ENCODE data around the gene OVOL2.

OVOL2 gene

DNA sequence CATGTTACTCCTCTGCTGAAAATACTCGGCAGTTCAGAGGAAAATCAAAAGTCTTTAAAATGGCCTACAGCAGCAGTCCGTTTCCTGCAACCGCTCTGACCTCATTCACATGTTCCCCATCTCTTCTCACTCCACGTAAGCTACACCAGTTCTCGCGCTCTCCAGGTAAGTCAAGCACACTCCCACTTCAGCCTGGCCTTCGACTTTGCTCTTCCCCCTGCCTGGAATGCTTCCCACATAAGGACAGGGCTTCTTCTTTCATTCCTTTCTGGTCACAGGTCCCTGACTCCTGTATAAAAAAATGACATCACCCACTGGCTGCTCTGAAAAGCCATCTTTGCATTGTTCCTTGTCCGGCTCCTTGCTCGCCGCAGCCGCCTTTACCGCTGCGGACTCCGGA is 46.2 kb downstream of the OVOL2 start:
- DNase-seq = no peak

DNA sequence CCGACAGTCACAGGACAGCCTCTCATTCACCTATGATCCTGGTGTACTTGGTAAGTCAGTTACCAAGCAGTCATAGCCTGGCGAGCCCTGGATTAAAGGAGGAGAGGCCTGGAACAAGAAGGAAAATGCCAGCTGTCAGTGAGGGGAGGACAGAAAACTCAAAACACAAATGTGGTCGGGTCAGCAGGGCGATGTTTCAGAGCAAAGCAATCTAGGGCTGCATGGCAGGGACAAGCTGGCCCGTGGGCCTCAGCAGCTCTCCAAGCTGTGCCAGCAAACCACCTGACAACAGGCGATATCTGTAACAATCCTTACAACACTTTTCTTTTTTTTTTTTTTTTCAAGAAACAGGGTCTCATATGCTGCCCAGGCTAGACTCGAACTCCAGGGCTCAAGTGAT is 48.6 kb downstream of the OVOL2 start:
- no peak for DNase-seq

DNA sequence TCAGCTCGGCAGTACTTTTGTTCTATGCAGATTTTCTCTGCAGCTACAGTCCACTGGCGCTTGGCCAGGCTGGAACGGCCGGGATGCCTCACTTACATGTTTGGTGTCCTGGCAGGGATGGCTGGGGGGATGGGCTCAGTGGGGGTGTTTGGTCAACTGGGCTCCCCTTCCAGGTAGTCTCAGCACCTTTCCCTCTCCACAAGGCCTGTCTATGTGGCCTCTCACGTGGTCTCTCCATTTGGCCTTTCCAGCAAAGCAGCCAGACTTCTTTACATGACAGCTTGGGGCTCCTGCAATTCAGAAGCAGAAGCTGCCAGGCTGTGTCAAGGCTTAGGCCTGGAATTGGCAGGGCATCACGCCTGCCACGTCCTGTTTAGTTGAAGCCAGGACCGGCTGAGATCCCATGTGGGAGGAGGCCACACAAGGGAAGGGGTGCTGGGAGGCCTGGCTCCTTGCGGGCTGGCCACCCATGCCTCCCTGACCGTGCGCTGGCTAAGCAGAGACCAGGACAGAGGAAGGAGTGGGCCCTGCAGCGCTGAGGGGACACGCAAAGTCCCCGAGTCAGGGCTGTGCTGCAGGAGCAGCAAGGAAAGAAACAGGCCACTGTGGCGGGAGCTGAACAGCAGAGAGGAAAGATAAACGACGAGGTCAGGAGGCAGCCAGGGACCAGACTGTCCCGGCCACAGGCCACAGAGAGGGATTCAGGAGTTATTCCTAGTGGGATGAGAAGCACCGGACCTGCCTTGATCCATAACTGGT is 50.0 kb downstream of the OVOL2 start:
- DNase-seq = no peak

GRCh38 chr20:18006684-18007083 is 51.0 kb downstream of the OVOL2 start:
- no peak for DNase-seq

- DNase-seq = no peak
These were observed 51.7 kb downstream of the OVOL2 start for GRCh38 chr20:18005990-18006364.

DNA sequence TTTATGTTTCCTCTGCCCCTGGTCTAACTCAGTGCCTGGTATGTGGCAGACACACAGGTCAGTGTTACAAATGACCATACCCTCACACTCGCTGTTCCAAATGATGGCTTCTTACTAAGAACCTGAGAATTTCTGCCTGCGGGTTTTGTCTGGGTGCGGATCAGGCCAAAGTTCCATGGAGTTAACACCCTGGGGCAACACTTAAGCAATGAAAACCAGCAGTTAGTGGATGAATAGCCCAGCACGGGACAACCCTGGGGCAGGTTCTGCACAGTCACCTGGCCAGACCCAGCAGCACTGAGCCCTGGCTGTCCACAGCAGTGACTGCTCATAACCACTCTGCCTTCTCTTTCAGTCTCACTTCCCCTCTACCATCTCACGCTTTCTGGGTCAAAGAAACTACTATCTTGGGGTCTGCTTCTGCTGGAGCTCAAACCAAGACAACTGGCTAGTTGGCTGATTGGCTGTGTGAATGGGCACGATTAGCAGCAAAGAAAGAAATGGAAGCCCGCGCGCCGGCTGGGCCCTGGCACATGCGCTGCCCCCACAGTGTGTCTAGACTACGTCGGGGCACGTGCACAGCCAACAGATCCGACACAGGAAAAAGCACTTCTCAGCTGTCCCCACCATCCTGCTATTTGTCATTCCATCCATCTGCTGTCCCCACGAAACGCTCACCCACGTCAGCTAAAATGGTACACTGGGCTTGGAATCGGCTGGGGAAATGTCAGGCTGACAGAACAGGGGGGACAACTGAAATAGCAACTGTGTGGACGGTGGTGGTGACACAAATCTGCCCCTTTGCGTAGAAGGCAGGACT is 52.3 kb downstream of the OVOL2 start:
- no peak for DNase-seq

GRCh38 chr20:18004384-18005031 is 53.2 kb downstream of the OVOL2 start:
- DNase-seq = no peak

DNA sequence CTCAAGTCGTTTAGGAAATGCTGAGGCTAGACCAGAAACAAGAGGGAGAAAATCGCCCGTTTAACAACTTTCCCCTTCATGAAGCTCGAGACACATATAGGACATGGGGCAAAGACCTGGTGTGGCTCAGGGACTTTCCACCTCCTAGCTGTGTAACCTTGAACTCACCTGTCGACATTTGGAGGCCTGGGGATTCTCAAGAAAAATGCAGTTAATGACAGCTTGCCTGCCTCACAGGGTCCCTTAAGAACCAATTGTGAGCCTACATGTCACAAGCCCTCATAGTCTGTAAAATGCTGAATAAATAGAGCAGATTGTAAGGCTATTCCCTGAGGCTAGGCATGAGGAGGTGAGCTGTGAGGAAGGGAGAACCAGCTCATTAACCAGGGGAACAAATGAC is 53.8 kb downstream of the OVOL2 start:
- no peak for DNase-seq

- no peak for DNase-seq
These were observed 56.4 kb downstream of the OVOL2 start for GRCh38 chr20:18001131-18001921.

GRCh38 chr20:17999566-17999965 is 58.1 kb downstream of the OVOL2 start:
- DNase-seq = no peak

DNA sequence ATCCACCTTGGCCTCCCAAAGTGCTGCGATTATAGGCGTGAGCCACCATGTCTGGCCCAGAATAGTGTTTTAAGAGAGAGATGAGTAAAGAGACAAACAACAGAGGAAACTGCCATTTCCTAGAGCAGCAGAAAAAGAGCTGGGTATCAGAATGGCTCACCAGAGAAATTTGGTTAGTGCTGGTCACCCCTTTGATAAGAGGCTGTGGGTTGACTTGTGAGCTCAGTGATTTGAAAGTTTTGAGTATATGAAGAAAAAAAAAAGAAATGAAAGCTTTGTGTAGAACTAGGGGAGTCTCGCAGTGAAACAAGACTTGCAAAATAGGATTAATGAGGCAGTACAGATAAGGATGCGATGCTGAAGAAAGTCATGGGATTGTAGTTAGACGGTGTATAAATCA is 59.3 kb downstream of the OVOL2 start:
- no peak for DNase-seq

GRCh38 chr20:17995967-17996819 is 61.5 kb downstream of the OVOL2 start:
- no peak for DNase-seq

GRCh38 chr20:17993546-17993945 is 64.2 kb downstream of the OVOL2 start:
- no peak for DNase-seq

GRCh38 chr20:17992847-17993513 is 64.7 kb downstream of the OVOL2 start:
- no peak for DNase-seq

DNA sequence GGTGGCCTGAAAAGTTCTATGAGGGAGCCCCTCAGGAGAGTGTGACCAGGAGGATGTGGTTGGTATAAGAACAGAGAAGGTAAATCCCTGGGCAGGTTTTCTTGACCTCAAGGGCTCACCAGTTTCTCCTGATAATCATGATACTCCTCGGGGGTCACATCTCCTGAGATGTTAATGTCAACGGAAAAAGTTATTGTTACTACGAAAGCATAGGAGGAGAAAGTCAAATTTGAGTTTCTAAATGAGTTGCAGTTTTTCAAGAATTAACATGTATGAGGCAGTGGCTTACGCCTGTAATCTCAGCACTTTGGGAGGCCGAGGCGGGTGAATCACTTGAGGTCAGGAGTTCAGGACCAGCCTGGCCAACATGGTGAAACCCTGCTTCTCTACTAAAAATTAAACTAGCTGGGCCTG is 65.5 kb downstream of the OVOL2 start:
- DNase-seq = no peak

- no peak for DNase-seq
These were observed 67.3 kb downstream of the OVOL2 start for GRCh38 chr20:17990278-17990972.

- DNase-seq = no peak
These were observed 69.7 kb downstream of the OVOL2 start for GRCh38 chr20:17987988-17988387.

DNA sequence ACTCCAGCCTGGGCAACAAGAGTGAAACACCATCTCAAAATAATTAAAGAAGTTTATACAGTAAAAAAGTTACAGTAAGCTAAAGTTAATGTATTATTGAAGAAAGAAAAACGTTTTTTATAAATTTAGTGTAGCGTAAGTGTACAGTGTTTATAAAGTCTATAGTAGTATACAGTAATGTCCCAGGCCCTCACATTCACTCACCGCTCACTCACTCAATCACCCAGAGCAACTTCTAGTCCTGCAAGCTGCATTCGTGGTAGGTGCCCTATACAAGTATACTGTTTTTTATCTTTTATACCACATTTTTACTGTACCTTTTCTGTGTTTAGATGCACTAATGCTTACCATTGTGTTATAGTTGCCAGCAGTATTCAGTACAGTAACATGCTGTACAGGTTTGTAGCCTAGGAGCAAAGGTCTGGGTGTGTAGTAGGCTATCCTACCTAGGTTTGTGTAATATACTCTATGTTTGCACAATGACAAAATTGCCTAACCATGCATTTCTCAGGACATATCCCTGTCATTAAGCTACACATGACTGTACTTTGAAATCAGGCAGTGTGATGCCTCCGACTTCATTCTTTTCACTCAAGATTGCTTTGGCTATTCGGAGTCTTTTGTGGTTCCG is 72.2 kb downstream of the OVOL2 start:
- no peak for DNase-seq

DNA sequence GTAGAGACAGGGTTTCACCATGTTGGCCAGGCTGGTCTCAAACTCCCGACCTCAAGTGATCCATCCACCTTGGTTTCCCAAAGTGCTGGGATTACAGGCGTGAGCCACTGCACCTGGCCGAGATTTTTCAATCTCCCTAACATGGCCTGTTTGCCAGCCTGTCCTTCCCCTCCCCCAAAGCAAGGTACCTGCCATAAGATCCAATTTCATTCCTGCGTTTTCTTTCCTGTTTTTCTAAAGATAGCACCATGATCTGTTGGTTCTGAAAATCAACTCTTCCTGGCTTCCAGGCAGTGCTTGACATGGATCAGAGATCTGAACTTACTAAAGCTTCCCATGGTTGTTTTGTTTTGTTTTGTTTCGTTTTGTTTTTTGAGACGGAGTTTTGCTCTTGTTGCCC is 81.4 kb downstream of the OVOL2 start:
- no peak for DNase-seq

All from activated CD4-positive, CD25-positive, alpha-beta regulatory T cell (primary cell).